K562 (cell line): Measurements from ENCODE around the gene SOAT2. TPM values are rescaled to one million over a fixed set of nuclear protein-coding genes. Genes with fewer than 3 reads are reported as not detected.

Experiments
- CBFA2T2 ChIP-seq: fragments of 450-650 bp; conservative IDR thresholded peaks from 2 replicates; pipeline ENCODE4 v1.6.1; 2017; ENCODE audit warnings: mild to moderate bottlenecking
- SRSF7 ChIP-seq: fragments of 200-400 bp; formaldehyde crosslinking; optimal IDR thresholded peaks from 2 replicates; pipeline ENCODE3; 2017; ENCODE audit warnings: mild to moderate bottlenecking, low read depth, low read length
- ZBTB40 ChIP-seq, 2 experiments: fragments of 450-650 bp in 1 of 2; sonication (generic) in 1 of 2; formaldehyde crosslinking in 1 of 2; IDR thresholded peaks; 2 replicates each; pipeline versions ENCODE4 v1.7.1 to v1.9.0; 2016 to 2022; ENCODE audit warnings: inconsistent platforms in 1 of 2, mild to moderate bottlenecking in 1 of 2, missing genetic modification reagents in 1 of 2
- ZNF79 ChIP-seq: fragments of 250-450 bp; sonication (Bioruptor Pico); IDR thresholded peaks from 2 replicates; pipeline ENCODE4 v1.4.0; 2020; ENCODE audit warnings: low read depth, mild to moderate bottlenecking, moderate library complexity
- polyA plus RNA-seq, 8 experiments: library from polyadenylated mRNA; depleted of rRNA in 4 of 8; stranded (reverse) in 5 of 8; unstranded in 3 of 8; fragments of >200 nt; fragmentation: Nextera tagmentation in 2 of 8; fragmentation: Illumina TruSeq in 1 of 8; extraction: Ambion mirVana in 2 of 8; extraction: Trizol in 1 of 8; gene quantifications; 2 replicates each; pipeline versions ENCODE4 v1.2.1 to v1.2.3, GENCODE V29; 2011 to 2014; ENCODE audit warnings: inconsistent platforms in 1 of 8, missing spikeins in 1 of 8
- total RNA-seq, 7 experiments: library from RNA; depleted of rRNA in 6 of 7; stranded (reverse); fragments of >200 nt in 6 of 7; fragmentation: Illumina TruSeq in 2 of 7; extraction: Trizol in 2 of 7; gene quantifications; 2 replicates each; pipeline versions ENCODE4 v1.2.1 to v1.2.3, GENCODE V29; 2011 to 2021; ENCODE audit warnings: low replicate concordance in 1 of 7

Gene SOAT2
- total and polyA plus RNA-seq, 9 of the 15 experiments (the other 6 are each of a cell fraction or from before 2014, with no cell fraction given), result 0.04 TPM; not detected in 8

GRCh38 chr12:53113951-53114350 is 10.7 kb downstream of the SOAT2 start (continued):
- TF ChIP-seq ZBTB40 (IDR thresholded peaks at IDR 0.05) (no peak), ZBTB40 (CRISPR knock-in tag; IDR thresholded peaks at IDR 0.05) (no peak), ZNF79 (CRISPR knock-in tag) (no peak), CBFA2T2 (no peak), SRSF7 (no peak)
